ENCODE measurements around the gene LRRN4CL. TPM values are rescaled to one million over a fixed set of nuclear protein-coding genes. Genes with fewer than 3 reads are reported as not detected.

Gene LRRN4CL
- total and polyA plus RNA-seq, 9 of the 15 experiments (the other 6 are each of a cell fraction or from before 2014, with no cell fraction given): 0.03 to 0.11 (median 0.05) TPM; not detected in 4

- TF ChIP-seq ZBTB40 (IDR thresholded peaks at IDR 0.05) (peak; percentile 82), ZBTB40 (CRISPR knock-in tag; IDR thresholded peaks at IDR 0.05) (no peak), ZNF239 (CRISPR knock-in tag; IDR thresholded peaks at IDR 0.05) (no peak), PCBP1 (IDR thresholded peaks at IDR 0.05; ENCODE audit: low read depth, low read length, poor library complexity, severe bottlenecking) (peak; percentile 91), PHF8 (IDR thresholded peaks at IDR 0.05; ENCODE audit: borderline replicate concordance, low read length) (peak; percentile 96), ETV5 (CRISPR knock-in tag; IDR thresholded peaks at IDR 0.05; ENCODE audit: low read depth) (peak; percentile 68), YY1 (IDR thresholded peaks at IDR 0.05; ENCODE audit: borderline replicate concordance in 1 of 3, control insufficient read depth in 1 of 3, extremely low read depth in 1 of 3, insufficient read depth in 3 of 3, insufficient read length in 1 of 3, insufficient replicate concordance in 2 of 3, low read depth in 1 of 3, low read length in 2 of 3) (peak in 2 of 3 experiments; percentile 7 to 44), BCLAF1 (IDR thresholded peaks at IDR 0.05; ENCODE audit: borderline replicate concordance in 1 of 2, control insufficient read depth in 1 of 2, low read depth in 2 of 2, low read length in 1 of 2) (no peak), IRF9 (tag; IDR thresholded peaks at IDR 0.05) (no peak), ERF (CRISPR knock-in tag; IDR thresholded peaks at IDR 0.05) (peak; percentile 69; the same call in 1 of the 2 replicates), MCM7 (IDR thresholded peaks at IDR 0.05) (no peak), RBBP5 (IDR thresholded peaks at IDR 0.05; ENCODE audit: borderline replicate concordance, insufficient read depth, low read length, poor library complexity, severe bottlenecking) (peak; percentile 67), NEUROD1 (IDR thresholded peaks at IDR 0.05; ENCODE audit: borderline replicate concordance, low read depth, low read length, partially characterized antibody) (peak; percentile 86)
Measured at GRCh38 chr11:62665075-62665598, 24.2 kb downstream of the LRRN4CL start, which contains the start of the genes C11orf98 and CSKMT (continued).

Measured in K562 (cell line).